ENCODE data around the gene PABPC4L.
"Not testable (repeated sequence)": the region's sequence is repeated elsewhere in the genome, so short reads cannot be mapped to it uniquely, and the experiment has no call there.

PABPC4L gene

GRCh38 chr4:134201216-134202161 is at the start of gene PABPC4L:
Gene PABPC4L, minus strand, starts transcription at chr4:134201789. Its CDS starts 770 bp downstream, at chr4:134201019.
- no peak for DNase-seq

- no peak for DNase-seq
Measured at GRCh38 chr4:134251322-134251721, 49.7 kb upstream of the PABPC4L start.

GRCh38 chr4:134243742-134244713 is 42.4 kb upstream of the PABPC4L start:
- DNase-seq = no peak

GRCh38 chr4:134219043-134219442 is 17.5 kb upstream of the PABPC4L start:
- no peak for DNase-seq

GRCh38 chr4:134216411-134216810 is 14.8 kb upstream of the PABPC4L start:
- DNase-seq = no peak

GRCh38 chr4:134215620-134216344 is 14.2 kb upstream of the PABPC4L start:
- no peak for DNase-seq

- not testable (repeated sequence) for DNase-seq
Measured at GRCh38 chr4:134207955-134208354, 6.4 kb upstream of the PABPC4L start.

- DNase-seq = no peak
Measured at GRCh38 chr4:134202166-134202956, 772 bp upstream of the PABPC4L start.

GRCh38 chr4:134200811-134201215 is 776 bp downstream of the PABPC4L start:
- DNase-seq = no peak

GRCh38 chr4:134189949-134190348 is 11.6 kb downstream of the PABPC4L start:
- no peak for DNase-seq

GRCh38 chr4:134189480-134189879 is 12.1 kb downstream of the PABPC4L start:
- no peak for DNase-seq

GRCh38 chr4:134178706-134179105 is 22.9 kb downstream of the PABPC4L start:
- no peak for DNase-seq

- no peak for DNase-seq
Measured at GRCh38 chr4:134174271-134174670, 27.3 kb downstream of the PABPC4L start.

- DNase-seq = no peak
Measured at GRCh38 chr4:134160211-134160610, 41.4 kb downstream of the PABPC4L start.

GRCh38 chr4:134154097-134154496 is 47.5 kb downstream of the PABPC4L start:
- DNase-seq = no peak

- DNase-seq = no peak
Measured at GRCh38 chr4:134147941-134148340, 53.6 kb downstream of the PABPC4L start.
